DMS79 treated with DMSO at 0.1 percent for 48 hours (cell line): Measurements from ENCODE around the gene CD58.

Experiments used
- DNase-seq: peaks from one replicate; lab custom pipeline; 2025; lab: John Stamatoyannopoulos, UW

Gene CD58

DNA sequence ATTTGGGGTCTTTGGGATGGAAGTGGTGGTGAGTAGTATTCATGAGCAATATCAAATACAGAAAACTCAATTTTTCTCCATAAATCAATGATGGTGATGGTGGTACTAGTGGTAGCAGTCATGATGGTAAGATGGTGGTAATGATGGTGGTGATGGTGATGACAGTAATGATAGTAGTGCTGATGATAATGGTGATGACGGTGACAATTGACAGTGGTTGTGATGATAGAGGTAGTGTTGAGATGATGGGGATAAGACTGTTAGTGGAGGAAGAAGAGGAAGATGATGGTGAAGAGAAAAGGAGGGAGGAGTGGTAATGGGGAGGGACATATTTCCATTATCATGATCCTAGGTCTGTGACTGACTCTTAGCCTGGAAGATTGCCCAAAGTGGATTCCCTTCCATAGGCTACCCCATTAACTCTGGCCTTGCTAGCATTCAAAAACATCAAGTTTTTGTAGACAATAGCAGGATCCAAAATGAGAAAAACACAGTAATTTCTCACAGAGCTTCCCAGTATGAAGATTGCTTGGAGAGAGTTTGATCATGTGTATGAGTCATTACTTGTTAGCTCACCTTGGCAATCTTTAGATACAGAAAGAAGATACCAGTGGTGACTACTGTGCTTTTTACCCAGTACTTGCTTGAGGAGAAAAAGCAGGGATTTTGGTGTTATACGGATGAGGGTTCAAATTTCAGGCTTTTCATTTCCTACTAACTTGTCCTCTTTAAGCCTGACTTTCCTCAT, 103.8 kb downstream of the CD58 start:
- no peak for DNase-seq

DNA sequence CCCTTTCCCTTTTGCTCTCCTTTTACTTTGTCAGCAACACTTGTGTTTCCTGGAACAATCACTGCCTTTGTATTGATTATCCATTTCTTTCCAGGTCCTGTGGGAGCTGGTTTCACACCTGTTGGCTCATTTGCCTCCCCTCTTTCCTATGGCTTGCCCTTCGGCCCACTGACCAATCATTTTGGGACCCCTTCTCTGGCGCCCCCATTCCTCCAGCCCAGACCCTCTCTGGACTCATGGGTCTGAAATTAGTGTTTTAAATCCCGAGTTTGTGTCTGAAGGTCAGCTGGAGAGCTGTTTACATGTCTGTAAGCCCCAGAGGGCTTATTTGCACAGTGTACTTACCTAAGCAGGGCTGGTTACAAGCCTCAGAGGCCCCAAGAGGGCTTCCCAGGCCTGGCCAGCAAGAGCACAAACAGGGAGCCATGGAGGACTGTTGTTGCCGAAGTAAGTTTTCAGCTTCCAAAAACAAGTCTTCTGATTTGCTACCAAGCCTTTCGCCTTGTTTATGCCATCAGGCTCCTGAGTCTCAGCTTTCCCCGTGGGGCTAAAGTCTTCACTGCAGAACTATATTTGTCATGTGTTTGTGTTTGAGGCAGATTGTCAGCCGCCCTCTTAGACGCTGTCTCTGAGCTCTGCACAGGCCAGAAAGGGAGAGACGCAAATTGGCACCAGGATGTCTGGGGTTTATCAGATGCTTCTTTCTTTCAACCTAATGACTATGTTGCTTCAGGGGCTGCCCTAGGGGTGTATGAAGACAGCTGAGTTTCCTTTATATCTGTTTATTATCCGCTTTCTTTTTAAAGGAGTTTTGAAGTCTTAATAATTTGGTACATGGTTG, 104.8 kb downstream of the CD58 start:
- no peak for DNase-seq

GRCh38 chr1:116465477-116465844, 105.4 kb downstream of the CD58 start:
- no peak for DNase-seq
